Thyroid gland (tissue), 4 donors: ENCODE results near the gene SLC6A16. TPM values are rescaled to one million over a fixed set of nuclear protein-coding genes. Genes with fewer than 3 reads are reported as not detected.

ENCODE experiments used
- DNase-seq, 2 donors: peaks; one replicate each; pipeline ENCODE4 v3.0.0-alpha.2; 2019
- H3K27ac ChIP-seq, 3 donors: fragments of 200-600 bp; sonication (generic); 1 replicate in 2 of 3; 2 replicates in 1 of 3; pipeline ENCODE4 v1.5.1; 2016 to 2019; ENCODE audit warnings: mild to moderate bottlenecking in 1 of 3, moderate library complexity in 1 of 3
- H3K27me3 ChIP-seq: fragments of 200-600 bp; sonication (generic); one replicate; pipeline ENCODE4 v1.5.1; 2019
- H3K36me3 ChIP-seq, 2 donors: fragments of 200-600 bp; sonication (generic); one replicate each; pipeline ENCODE4 v1.5.1; 2016 to 2019
- H3K4me1 ChIP-seq, 2 donors: fragments of 200-600 bp; sonication (generic); one replicate each; pipeline ENCODE4 v1.5.1; 2017 to 2019
- H3K4me3 ChIP-seq, 3 donors: fragments of 200-600 bp; sonication (generic); replicated peaks in 1 of 3; 1 replicate in 2 of 3; 2 replicates in 1 of 3; pipeline ENCODE4 v1.5.1; 2016; ENCODE audit warnings: mild to moderate bottlenecking in 1 of 3
- H3K9me3 ChIP-seq: fragments of 200-600 bp; sonication (generic); one replicate; pipeline ENCODE4 v1.5.1; 2017
- POLR2A ChIP-seq, 2 donors: fragments of 450-650 bp; IDR thresholded peaks; one replicate each; pipeline ENCODE4 v1.6.1; 2017; ENCODE audit warnings: antibody characterized with exemption in 2 of 2, mild to moderate bottlenecking in 2 of 2, moderate library complexity in 1 of 2
- WGBS, 2 donors: methylation state at CpG; one replicate each; pipeline ENCODE4 v1.1.5; 2017; 5-methylcytosine and 5-hydroxymethylcytosine counted together
- intact Hi-C: fragments of 100-400 bp; cut with DNase I; formaldehyde crosslinking; loops from one replicate; pipeline ENCODE4 v1.15.1; 2023
- total RNA-seq, 4 donors: library from RNA; depleted of rRNA; stranded (reverse); fragments of >200 nt; gene quantifications; one replicate each; pipeline ENCODE4 v1.2.3, GENCODE V29; 2016
- TF ChIP-seq, protein P1 (sequence below), 6 experiments: fragments of 200-600 bp in 3 of 6; fragments of 450-650 bp in 3 of 6; sonication (generic) in 3 of 6; IDR thresholded peaks; one replicate each; pipeline ENCODE4 v1.5.1; 2016 to 2019; ENCODE audit warnings: antibody characterized with exemption in 6 of 6, mild to moderate bottlenecking in 2 of 6, inconsistent platforms in 1 of 6, moderate library complexity in 1 of 6

Gene SLC6A16
- total RNA-seq, 4 donors from 2014 or later = 0.24 to 7.8 (median 1.4) TPM

- H3K27ac ChIP-seq = peak overlapping the region in 2 of 3 donors; percentile 1 to 46
- 58 to 75% methylated on average over 12 of the region's 12 CpGs for WGBS, 2 donors
- H3K9me3 ChIP-seq = no peaks in the 10 kb centered on the region
- no peak for TF ChIP-seq POLR2A (IDR thresholded peaks at IDR 0.05)
- TF ChIP-seq, protein P1, sequence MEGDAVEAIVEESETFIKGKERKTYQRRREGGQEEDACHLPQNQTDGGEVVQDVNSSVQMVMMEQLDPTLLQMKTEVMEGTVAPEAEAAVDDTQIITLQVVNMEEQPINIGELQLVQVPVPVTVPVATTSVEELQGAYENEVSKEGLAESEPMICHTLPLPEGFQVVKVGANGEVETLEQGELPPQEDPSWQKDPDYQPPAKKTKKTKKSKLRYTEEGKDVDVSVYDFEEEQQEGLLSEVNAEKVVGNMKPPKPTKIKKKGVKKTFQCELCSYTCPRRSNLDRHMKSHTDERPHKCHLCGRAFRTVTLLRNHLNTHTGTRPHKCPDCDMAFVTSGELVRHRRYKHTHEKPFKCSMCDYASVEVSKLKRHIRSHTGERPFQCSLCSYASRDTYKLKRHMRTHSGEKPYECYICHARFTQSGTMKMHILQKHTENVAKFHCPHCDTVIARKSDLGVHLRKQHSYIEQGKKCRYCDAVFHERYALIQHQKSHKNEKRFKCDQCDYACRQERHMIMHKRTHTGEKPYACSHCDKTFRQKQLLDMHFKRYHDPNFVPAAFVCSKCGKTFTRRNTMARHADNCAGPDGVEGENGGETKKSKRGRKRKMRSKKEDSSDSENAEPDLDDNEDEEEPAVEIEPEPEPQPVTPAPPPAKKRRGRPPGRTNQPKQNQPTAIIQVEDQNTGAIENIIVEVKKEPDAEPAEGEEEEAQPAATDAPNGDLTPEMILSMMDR (IDR thresholded peaks at IDR 0.05) = no peak
- no peak overlapping the region for H3K4me3 ChIP-seq
- DNase-seq = peak in 1 of 2 donors; percentile 9
- no peaks in the 10 kb centered on the region for H3K36me3 ChIP-seq
- H3K27me3 ChIP-seq = no peaks in the 10 kb centered on the region
- intact Hi-C loops = no loop called here
- no peaks in the 10 kb centered on the region for H3K4me1 ChIP-seq
Observed at GRCh38 chr19:49355909-49356353, 30.9 kb upstream of the SLC6A16 start.

- H3K9me3 ChIP-seq = no peaks in the 10 kb centered on the region
- intact Hi-C loops = no loop called here
- no peaks in the 10 kb centered on the region for H3K27me3 ChIP-seq
- 100% methylated on average over 2 of the region's 2 CpGs for WGBS, 2 donors
- H3K4me3 ChIP-seq = no peak overlapping the region
- DNase-seq = no peak
- H3K4me1 ChIP-seq = no peaks in the 10 kb centered on the region
- H3K27ac ChIP-seq = no peak overlapping the region
- TF ChIP-seq, protein P1 (IDR thresholded peaks at IDR 0.05) = no peak
- no peak for TF ChIP-seq POLR2A (IDR thresholded peaks at IDR 0.05)
- peaks cover 4 to 9% of the 10 kb centered on the region in 2 donors for H3K36me3 ChIP-seq
Observed at GRCh38 chr19:49349567-49349966, 24.6 kb upstream of the SLC6A16 start.

DNA sequence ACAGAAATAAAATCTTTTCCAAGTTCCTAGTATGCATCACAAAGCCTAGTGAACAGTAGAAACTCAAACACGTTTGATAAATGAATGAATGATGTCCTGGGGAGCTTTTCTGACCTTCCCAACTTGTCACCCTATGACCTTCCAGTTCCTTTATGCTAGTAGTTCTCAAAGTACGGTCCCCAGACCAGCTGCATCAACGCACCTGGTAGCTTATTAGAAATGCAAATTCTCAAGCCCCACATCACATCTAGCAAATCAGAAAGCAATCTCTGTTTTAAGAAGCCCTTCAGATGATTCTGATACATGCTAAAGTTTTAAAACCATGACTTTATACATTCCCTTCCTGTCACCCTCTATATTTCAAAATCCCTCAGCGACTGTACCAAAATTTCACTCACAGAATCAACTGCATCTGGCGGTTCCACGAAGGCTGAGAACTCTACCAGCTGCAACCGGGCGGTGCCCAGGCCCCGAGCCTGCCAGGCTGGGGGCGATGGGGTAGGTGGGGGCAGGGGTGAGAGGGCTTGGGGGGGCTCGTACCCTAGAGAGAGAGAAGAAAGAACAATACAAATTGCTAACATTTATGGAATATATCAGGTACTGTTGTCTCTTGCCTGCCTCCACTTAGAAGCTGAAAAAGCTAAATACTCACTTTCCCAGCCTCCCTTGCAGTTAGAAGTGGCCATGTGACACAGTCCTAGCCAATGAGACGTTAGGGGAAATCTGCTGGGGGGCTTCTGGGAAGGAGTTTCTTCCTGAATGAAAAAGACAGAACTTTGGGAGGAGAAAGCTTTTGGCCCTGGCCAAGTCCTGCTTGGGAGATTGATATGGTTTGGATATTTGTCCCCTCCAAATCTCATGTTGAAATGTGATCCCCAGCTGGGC, 23.6 kb upstream of the SLC6A16 start:
- H3K27ac ChIP-seq = no peak overlapping the region
- peaks cover 4 to 13% of the 10 kb centered on the region in 2 donors for H3K36me3 ChIP-seq
- TF ChIP-seq, protein P1 (IDR thresholded peaks at IDR 0.05) = no peak
- no peak for TF ChIP-seq POLR2A (IDR thresholded peaks at IDR 0.05)
- H3K4me3 ChIP-seq = no peak overlapping the region
- no peaks in the 10 kb centered on the region for H3K9me3 ChIP-seq
- whole genome bisulfite sequencing, 2 donors = 93 to 94% methylated on average over 12 of the region's 12 CpGs
- no peaks in the 10 kb centered on the region for H3K27me3 ChIP-seq
- DNase-seq = no peak
- no peaks in the 10 kb centered on the region for H3K4me1 ChIP-seq
- intact Hi-C loops = no loop called here

DNA sequence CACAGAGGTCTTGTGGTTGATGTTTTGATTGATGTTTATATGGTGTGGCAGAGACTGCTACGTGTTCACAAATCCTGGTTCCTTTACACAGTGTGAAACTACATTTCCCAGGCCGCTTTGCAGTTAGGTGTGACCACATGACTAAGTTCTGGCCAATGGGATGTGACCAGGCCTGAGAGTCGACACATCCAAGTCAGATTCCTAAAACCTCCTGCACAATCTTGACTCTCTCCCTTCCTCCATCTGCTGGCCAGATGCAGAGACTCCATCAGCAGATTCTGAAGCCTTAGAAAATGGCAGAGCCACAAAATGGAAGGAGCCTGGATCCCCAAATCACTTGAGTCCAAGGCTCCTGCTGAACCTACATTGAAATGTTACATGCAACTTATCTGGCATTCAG, 22.8 kb upstream of the SLC6A16 start:
- H3K27me3 ChIP-seq = no peaks in the 10 kb centered on the region
- peaks cover 6 to 13% of the 10 kb centered on the region in 2 donors for H3K36me3 ChIP-seq
- TF ChIP-seq POLR2A (IDR thresholded peaks at IDR 0.05) = no peak
- TF ChIP-seq, protein P1 (IDR thresholded peaks at IDR 0.05) = no peak
- H3K4me1 ChIP-seq = no peaks in the 10 kb centered on the region
- no peak overlapping the region for H3K4me3 ChIP-seq
- DNase-seq = no peak
- WGBS, 2 donors = 72 to 83% methylated on average over 3 of the region's 3 CpGs
- intact Hi-C loops = no loop called here
- H3K9me3 ChIP-seq = no peaks in the 10 kb centered on the region
- H3K27ac ChIP-seq = no peak overlapping the region

- WGBS, 2 donors = 92 to 95% methylated on average over 15 of the region's 15 CpGs
- no peak overlapping the region for H3K27ac ChIP-seq
- TF ChIP-seq, protein P1 (IDR thresholded peaks at IDR 0.05) = no peak
- no peak for TF ChIP-seq POLR2A (IDR thresholded peaks at IDR 0.05)
- no peaks in the 10 kb centered on the region for H3K27me3 ChIP-seq
- DNase-seq = no peak
- H3K4me1 ChIP-seq = no peaks in the 10 kb centered on the region
- peaks cover 12 to 13% of the 10 kb centered on the region in 2 donors for H3K36me3 ChIP-seq
- H3K4me3 ChIP-seq = no peak overlapping the region
- H3K9me3 ChIP-seq = no peaks in the 10 kb centered on the region
- intact Hi-C loops = no loop called here
Observed at GRCh38 chr19:49347191-49347590, 22.2 kb upstream of the SLC6A16 start.
